Measurements from ENCODE around the gene SMIM38.

Gene SMIM38

GRCh38 chr11:69180726-69181125 lies 25.0 kb downstream of the SMIM38 start:
- H3K36me3 Mint-ChIP-seq, result no peaks in the 10 kb centered on the region
- H3K4me1 Mint-ChIP-seq, result no peaks in the 10 kb centered on the region
- H3K9me3 Mint-ChIP-seq, result no peaks in the 10 kb centered on the region
- H3K27me3 Mint-ChIP-seq, result peaks cover 6% of the 10 kb centered on the region
- ATAC-seq (ENCODE audit: low read depth), result no peak
- H3K4me3 Mint-ChIP-seq, result no peak overlapping the region
- no peak for DNase-seq (ENCODE audit: low spot score in 2 of 2)
- no peak overlapping the region for H3K27ac Mint-ChIP-seq

- H3K27ac Mint-ChIP-seq, result no peak overlapping the region
- ATAC-seq (ENCODE audit: low read depth), result no peak
- H3K36me3 Mint-ChIP-seq, result peaks cover 3% of the 10 kb centered on the region
- H3K27me3 Mint-ChIP-seq, result peaks cover 6% of the 10 kb centered on the region
- no peaks in the 10 kb centered on the region for H3K4me1 Mint-ChIP-seq
- peaks cover 6% of the 10 kb centered on the region for H3K9me3 Mint-ChIP-seq
- H3K4me3 Mint-ChIP-seq, result no peak overlapping the region
- DNase-seq (ENCODE audit: low spot score in 2 of 2), result no peak
Observed at GRCh38 chr11:69183613-69184012, 27.9 kb downstream of the SMIM38 start.

- no peak overlapping the region for H3K4me3 Mint-ChIP-seq
- peaks cover 8% of the 10 kb centered on the region for H3K36me3 Mint-ChIP-seq
- ATAC-seq (ENCODE audit: low read depth), result no peak
- peaks cover 9% of the 10 kb centered on the region for H3K27me3 Mint-ChIP-seq
- no peak for DNase-seq (ENCODE audit: low spot score in 2 of 2)
- H3K27ac Mint-ChIP-seq, result no peak overlapping the region
- peaks cover 3% of the 10 kb centered on the region for H3K4me1 Mint-ChIP-seq
- H3K9me3 Mint-ChIP-seq, result peaks cover 12% of the 10 kb centered on the region
Observed at GRCh38 chr11:69186316-69187260, 30.9 kb downstream of the SMIM38 start.

GRCh38 chr11:69187540-69188065 lies 31.9 kb downstream of the SMIM38 start:
- ATAC-seq (ENCODE audit: low read depth) (no peak), DNase-seq (ENCODE audit: low spot score in 2 of 2) (no peak)
- Mint-ChIP-seq H3K4me1 (peaks cover 3% of the 10 kb centered on the region), H3K36me3 (peaks cover 8% of the 10 kb centered on the region), H3K27ac (no peak overlapping the region), H3K9me3 (peaks cover 12% of the 10 kb centered on the region), H3K4me3 (no peak overlapping the region), H3K27me3 (peaks cover 10% of the 10 kb centered on the region)

GRCh38 chr11:69189059-69189458 lies 33.3 kb downstream of the SMIM38 start:
- no peak overlapping the region for H3K4me3 Mint-ChIP-seq
- H3K9me3 Mint-ChIP-seq, result peaks cover 12% of the 10 kb centered on the region
- ATAC-seq (ENCODE audit: low read depth) (no peak), DNase-seq (ENCODE audit: low spot score in 2 of 2) (no peak)
- H3K4me1 Mint-ChIP-seq, result peaks cover 3% of the 10 kb centered on the region
- peaks cover 8% of the 10 kb centered on the region for H3K36me3 Mint-ChIP-seq
- no peak overlapping the region for H3K27ac Mint-ChIP-seq
- peaks cover 13% of the 10 kb centered on the region for H3K27me3 Mint-ChIP-seq

GRCh38 chr11:69190796-69191536 lies 35.2 kb downstream of the SMIM38 start:
- Mint-ChIP-seq H3K27me3 (peaks cover 21% of the 10 kb centered on the region), H3K27ac (no peak overlapping the region), H3K4me1 (peaks cover 9% of the 10 kb centered on the region), H3K36me3 (peaks cover 15% of the 10 kb centered on the region), H3K4me3 (no peak overlapping the region), H3K9me3 (peaks cover 20% of the 10 kb centered on the region)
- DNase-seq (ENCODE audit: low spot score in 2 of 2), result no peak
- ATAC-seq (ENCODE audit: low read depth), result no peak

- peaks cover 21% of the 10 kb centered on the region for H3K27me3 Mint-ChIP-seq
- H3K4me1 Mint-ChIP-seq, result peaks cover 9% of the 10 kb centered on the region
- H3K36me3 Mint-ChIP-seq, result peaks cover 15% of the 10 kb centered on the region
- no peak overlapping the region for H3K27ac Mint-ChIP-seq
- no peak for ATAC-seq (ENCODE audit: low read depth)
- DNase-seq (ENCODE audit: low spot score in 2 of 2), result no peak
- H3K9me3 Mint-ChIP-seq, result peaks cover 20% of the 10 kb centered on the region
- H3K4me3 Mint-ChIP-seq, result no peak overlapping the region
Observed at GRCh38 chr11:69192301-69192721, 36.6 kb downstream of the SMIM38 start.

GRCh38 chr11:69193151-69193550 lies 37.4 kb downstream of the SMIM38 start:
- Mint-ChIP-seq H3K36me3 (peaks cover 15% of the 10 kb centered on the region), H3K4me1 (peaks cover 9% of the 10 kb centered on the region), H3K27ac (no peak overlapping the region), H3K9me3 (peaks cover 17% of the 10 kb centered on the region), H3K27me3 (peaks cover 21% of the 10 kb centered on the region), H3K4me3 (no peak overlapping the region)
- no peak for DNase-seq (ENCODE audit: low spot score in 2 of 2)
- ATAC-seq (ENCODE audit: low read depth), result no peak

GRCh38 chr11:69193629-69194028 lies 37.9 kb downstream of the SMIM38 start:
- peaks cover 9% of the 10 kb centered on the region for H3K4me1 Mint-ChIP-seq
- DNase-seq (ENCODE audit: low spot score in 2 of 2) (no peak), ATAC-seq (ENCODE audit: low read depth) (no peak)
- H3K27ac Mint-ChIP-seq, result no peak overlapping the region
- H3K27me3 Mint-ChIP-seq, result peaks cover 22% of the 10 kb centered on the region
- peaks cover 14% of the 10 kb centered on the region for H3K9me3 Mint-ChIP-seq
- peaks cover 12% of the 10 kb centered on the region for H3K36me3 Mint-ChIP-seq
- H3K4me3 Mint-ChIP-seq, result no peak overlapping the region

- ATAC-seq (ENCODE audit: low read depth), result no peak
- H3K36me3 Mint-ChIP-seq, result peaks cover 8% of the 10 kb centered on the region
- no peak overlapping the region for H3K27ac Mint-ChIP-seq
- no peak overlapping the region for H3K4me3 Mint-ChIP-seq
- DNase-seq (ENCODE audit: low spot score in 2 of 2), result no peak
- H3K27me3 Mint-ChIP-seq, result peaks cover 22% of the 10 kb centered on the region
- peaks cover 10% of the 10 kb centered on the region for H3K4me1 Mint-ChIP-seq
- H3K9me3 Mint-ChIP-seq, result peaks cover 14% of the 10 kb centered on the region
Observed at GRCh38 chr11:69194396-69194795, 38.7 kb downstream of the SMIM38 start.

- Mint-ChIP-seq H3K27ac (no peak overlapping the region), H3K4me1 (peaks cover 10% of the 10 kb centered on the region), H3K9me3 (peaks cover 13% of the 10 kb centered on the region), H3K4me3 (no peak overlapping the region), H3K36me3 (peaks cover 6% of the 10 kb centered on the region), H3K27me3 (peaks cover 21% of the 10 kb centered on the region)
- ATAC-seq (ENCODE audit: low read depth), result no peak
- no peak for DNase-seq (ENCODE audit: low spot score in 2 of 2)
Observed at GRCh38 chr11:69194956-69195355, 39.2 kb downstream of the SMIM38 start.

GRCh38 chr11:69195824-69196782 lies 40.4 kb downstream of the SMIM38 start:
- no peak for ATAC-seq (ENCODE audit: low read depth)
- Mint-ChIP-seq H3K27ac (no peak overlapping the region), H3K4me3 (no peak overlapping the region), H3K4me1 (peaks cover 10% of the 10 kb centered on the region), H3K36me3 (peaks cover 6% of the 10 kb centered on the region), H3K9me3 (peaks cover 13% of the 10 kb centered on the region), H3K27me3 (peaks cover 21% of the 10 kb centered on the region)
- no peak for DNase-seq (ENCODE audit: low spot score in 2 of 2)

- peaks cover 18% of the 10 kb centered on the region for H3K27me3 Mint-ChIP-seq
- peaks cover 6% of the 10 kb centered on the region for H3K36me3 Mint-ChIP-seq
- H3K4me3 Mint-ChIP-seq, result no peak overlapping the region
- no peak overlapping the region for H3K27ac Mint-ChIP-seq
- DNase-seq (ENCODE audit: low spot score in 2 of 2), result no peak
- H3K4me1 Mint-ChIP-seq, result peaks cover 10% of the 10 kb centered on the region
- ATAC-seq (ENCODE audit: low read depth), result no peak
- peaks cover 13% of the 10 kb centered on the region for H3K9me3 Mint-ChIP-seq
Observed at GRCh38 chr11:69196783-69197169, 41.0 kb downstream of the SMIM38 start.
